NCI-H1417 (cell line): ENCODE data around the gene MRPL52.
"Not testable (repeated sequence)": the region's sequence is repeated elsewhere in the genome, so short reads cannot be mapped to it uniquely, and the experiment has no call there.

Source experiments
- DNase-seq, 3 experiments: peaks; one replicate each; lab custom pipeline; 2025; lab: John Stamatoyannopoulos, UW

Gene MRPL52

GRCh38 chr14:22829661-22830442 lies at the start of gene MRPL52:
MRPL52 (plus strand) TSS chr14:22829887; CDS start chr14:22829913, 26 bp downstream.
- DNase-seq: peak; percentile 92 to 97 (median 96)

GRCh38 chr14:22780105-22780679 lies 49.5 kb upstream of the MRPL52 start:
- no peak for DNase-seq

GRCh38 chr14:22780941-22781300 lies 48.8 kb upstream of the MRPL52 start:
- no peak for DNase-seq

- DNase-seq: no peak
Measured at GRCh38 chr14:22781301-22781991, 48.2 kb upstream of the MRPL52 start.

GRCh38 chr14:22786685-22787084 lies 43.0 kb upstream of the MRPL52 start:
- DNase-seq: no peak

- no peak for DNase-seq
Measured at GRCh38 chr14:22791301-22791700, 38.4 kb upstream of the MRPL52 start.

- DNase-seq: no peak
Measured at GRCh38 chr14:22792158-22792557, 37.5 kb upstream of the MRPL52 start.

GRCh38 chr14:22793550-22793949 lies 36.1 kb upstream of the MRPL52 start:
- DNase-seq: not testable (repeated sequence)

GRCh38 chr14:22793976-22794375 lies 35.7 kb upstream of the MRPL52 start:
- DNase-seq: no peak

GRCh38 chr14:22794551-22794951 lies 35.1 kb upstream of the MRPL52 start:
- no peak for DNase-seq

- no peak for DNase-seq
Measured at GRCh38 chr14:22796087-22796707, 33.5 kb upstream of the MRPL52 start.

GRCh38 chr14:22797017-22797917 lies 32.4 kb upstream of the MRPL52 start:
- DNase-seq: no peak

- no peak for DNase-seq
Measured at GRCh38 chr14:22798528-22798927, 31.2 kb upstream of the MRPL52 start.

- no peak for DNase-seq
Measured at GRCh38 chr14:22800346-22800745, 29.3 kb upstream of the MRPL52 start.

GRCh38 chr14:22801716-22802115 lies 28.0 kb upstream of the MRPL52 start:
- DNase-seq: no peak

- no peak for DNase-seq
Measured at GRCh38 chr14:22802860-22803686, 26.6 kb upstream of the MRPL52 start.

GRCh38 chr14:22803687-22803974 lies 26.1 kb upstream of the MRPL52 start:
- no peak for DNase-seq

GRCh38 chr14:22805235-22805634 lies 24.5 kb upstream of the MRPL52 start:
- not testable (repeated sequence) for DNase-seq

- no peak for DNase-seq
Measured at GRCh38 chr14:22807432-22808087, 22.1 kb upstream of the MRPL52 start.
